Mammary microvascular endothelial cell (primary cell): ENCODE measurements around the gene FBF1. TPM values are rescaled to one million over a fixed set of nuclear protein-coding genes. Genes with fewer than 3 reads are reported as not detected.

ENCODE experiments used
- total RNA-seq: library from RNA; depleted of rRNA; stranded (reverse); fragments of >200 nt; gene quantifications from 2 replicates; pipeline ENCODE4 v1.2.3, GENCODE V29; 2015

Gene FBF1
- 3.5 and 3.8 TPM in 2 replicates for total RNA-seq

GRCh38 chr17:75940727-75941441, at the start of gene FBF1:
TSS of gene FBF1 (minus strand) at chr17:75941042. CDS start at chr17:75938149, 2,893 bp downstream.

DNA sequence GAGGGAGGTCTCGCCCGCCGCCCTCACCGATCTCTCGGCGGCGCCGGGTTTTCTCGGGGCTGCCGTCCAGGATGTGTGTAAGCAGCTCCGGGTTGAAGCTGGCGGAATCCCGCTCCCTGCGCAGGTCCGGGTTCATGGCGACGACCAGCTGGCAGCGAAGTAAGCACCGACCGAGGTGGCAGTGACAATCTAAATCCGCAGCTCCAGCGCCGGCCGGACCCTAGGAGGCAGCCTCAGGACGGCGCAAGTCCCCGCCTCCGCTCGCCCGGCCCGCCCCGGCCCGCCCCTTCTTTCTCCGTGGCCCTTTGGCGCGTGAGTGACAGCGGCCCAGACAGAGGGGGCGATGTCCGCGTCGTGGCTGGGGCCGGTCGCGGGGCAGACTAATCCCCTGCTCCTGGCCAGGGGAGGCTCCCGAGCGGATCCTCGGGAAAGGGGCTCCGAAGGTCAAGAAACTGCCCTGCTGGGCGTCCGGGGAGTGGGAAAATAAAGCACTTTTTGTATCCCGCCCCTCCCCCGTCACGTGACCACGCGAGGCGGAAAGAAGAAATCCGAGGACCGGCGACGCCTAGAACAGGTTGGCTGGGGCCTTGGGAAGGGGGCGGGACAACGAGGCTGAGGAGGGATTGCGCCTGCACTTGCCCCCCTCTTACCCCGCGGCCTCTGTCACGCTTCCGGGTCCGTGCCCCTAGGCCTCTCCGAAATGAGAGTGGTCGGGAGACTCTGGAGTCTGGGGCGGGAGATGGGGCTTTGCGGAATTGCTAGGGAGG, 38.3 kb upstream of the FBF1 start, which contains the start of the genes ACOX1 and TEN1:
Gene ACOX1 (minus strand): TSS at position 229 of the 767 bp plus-strand sequence. CDS start 93 bp downstream, at position 136.
Gene TEN1 (plus strand): TSS at position 303 of the 767 bp plus-strand sequence. CDS start 6,953 bp downstream, outside the sequence.

GRCh38 chr17:75904749-75905521, 35.9 kb downstream of the FBF1 start, which contains the start of gene MRPL38:
TSS of gene MRPL38 (minus strand) at chr17:75904884. CDS start at chr17:75904875, 9 bp downstream.

GRCh38 chr17:75896415-75897159, 44.3 kb downstream of the FBF1 start, which contains the start of gene TRIM65:
TSS of gene TRIM65 (minus strand) at chr17:75896951. CDS start at chr17:75896937, 14 bp downstream.

GRCh38 chr17:75878174-75878998, 62.5 kb downstream of the FBF1 start, which contains the start of gene TRIM47:
TSS of gene TRIM47 (minus strand) at chr17:75878581. CDS start at chr17:75878548, 33 bp downstream.

Other genes with a start within 250 kb of the FBF1 start
- 2.5 and 4.6 TPM in 2 replicates for gene ITGB4, start 219.6 kb downstream of the FBF1 start, total RNA-seq
- 48.8 and 52.0 TPM in 2 replicates for gene GALK1, start 175.8 kb downstream of the FBF1 start, total RNA-seq
- 15.8 and 24.3 TPM in 2 replicates for gene UNK, start 156.2 kb downstream of the FBF1 start, total RNA-seq
- 1.2 and 1.8 TPM in 2 replicates for gene UNC13D, start 96.6 kb downstream of the FBF1 start, total RNA-seq
- gene WBP2, start 85.7 kb downstream of the FBF1 start, total RNA-seq, result 59.4 and 61.8 TPM in 2 replicates
- gene TRIM47, start 62.5 kb downstream of the FBF1 start, total RNA-seq, result 62.8 and 64.3 TPM in 2 replicates
- gene TRIM65, start 44.1 kb downstream of the FBF1 start, total RNA-seq, result 30.6 and 32.7 TPM in 2 replicates
- 31.1 and 31.8 TPM in 2 replicates for gene MRPL38, start 36.2 kb downstream of the FBF1 start, total RNA-seq
- gene ACOX1, start 38.1 kb upstream of the FBF1 start, total RNA-seq, result 28.8 and 34.1 TPM in 2 replicates
- gene TEN1, start 38.2 kb upstream of the FBF1 start, total RNA-seq, result 13.9 and 23.3 TPM in 2 replicates
- 1.3 and 3.1 TPM in 2 replicates for gene CDK3, start 59.8 kb upstream of the FBF1 start, total RNA-seq
- 0.05 TPM in 1 of 2 replicates, not detected in the other for gene EVPL, start 86.3 kb upstream of the FBF1 start, total RNA-seq
- 29.2 and 33.5 TPM in 2 replicates for gene SRP68, start 131.5 kb upstream of the FBF1 start, total RNA-seq
- gene GALR2, start 133.7 kb upstream of the FBF1 start, total RNA-seq, result 0.13 TPM in 1 of 2 replicates, not detected in the other
- not detected in 2 replicates for gene ZACN, start 138.1 kb upstream of the FBF1 start, total RNA-seq
- 60.7 and 68.0 TPM in 2 replicates for gene EXOC7, start 162.7 kb upstream of the FBF1 start, total RNA-seq
- gene FOXJ1, start 200.2 kb upstream of the FBF1 start, total RNA-seq, result not detected in 2 replicates